HCT116 (cell line): ENCODE data around the gene ATCAY. TPM values are rescaled to one million over a fixed set of nuclear protein-coding genes. Genes with fewer than 3 reads are reported as not detected.

Source experiments
- ATAC-seq: fragments of 200-7000 bp; cut with Tn5 transposase; 2 replicates; pipeline ENCODE4 v1.9.1; 2020; ENCODE audit warnings: mild to moderate bottlenecking, moderate library complexity
- BruUV-seq: library from RNA; stranded (reverse); fragments of 400-500 nt; replicated peaks from 2 replicates; lab custom pipeline; 2021; lab: Mats Ljungman, UMichigan
- CTCF ChIA-PET: fragments of 300-600 bp; sonication (Branson Sonifier 250); formaldehyde crosslinking; loops from one replicate; lab custom pipeline; 2021; ENCODE audit warnings: antibody characterized with exemption; lab: Charles Lee
- POLR2A ChIA-PET: fragments of 300-600, 350-600 bp; sonication (Branson Sonifier 250); formaldehyde crosslinking; loops from one replicate; lab custom pipeline; 2021; ENCODE audit warnings: antibody characterized with exemption; lab: Charles Lee
- RAD21 ChIA-PET, 2 experiments: fragments of 300-600 bp; sonication (Branson Sonifier 250); formaldehyde crosslinking; loops; one replicate each; lab custom pipeline; 2023; ENCODE audit warnings: low total read pairs in 2 of 2; ENCODE audit not compliant: uncharacterized antibody in 2 of 2, unreplicated experiment in 2 of 2, low non-redundant PET in 1 of 2; lab: Charles Lee
- DNase-seq: peaks from one replicate; pipeline ENCODE4 v3.0.0-alpha.2; 2010; ENCODE audit warnings: low read depth, low spot score
- H2AFZ ChIP-seq: fragments of 200-600 bp; shearing (Covaris generic), sonication (generic); 2 replicates; pipeline ENCODE4 v1.6.1; 2017; ENCODE audit warnings: low read depth, mixed run types, mixed read lengths, antibody characterized with exemption, low read length; ENCODE audit not compliant: poor library complexity, severe bottlenecking
- H3K27ac ChIP-seq: 2 replicates; pipeline ENCODE4 v1.5.1; 2012; ENCODE audit warnings: low read depth, low read length
- H3K27me3 ChIP-seq: fragments of 200-600 bp; sonication (generic); 2 replicates; pipeline ENCODE4 v1.6.1; 2016; ENCODE audit warnings: mixed run types, low read length, mixed read lengths; ENCODE audit not compliant: insufficient read depth
- H3K36me3 ChIP-seq, 2 experiments: fragments of 200-500 bp in 1 of 2; fragments of 200-600 bp in 1 of 2; sonication (Bioruptor generic) in 1 of 2; sonication (generic) in 1 of 2; 2 replicates each; pipeline versions ENCODE4 v1.5.1 to v1.6.1; 2014 to 2016; ENCODE audit warnings: low read length in 2 of 2, inconsistent platforms in 1 of 2, mixed read lengths in 1 of 2, mixed run types in 1 of 2; ENCODE audit not compliant: insufficient read depth in 2 of 2, control insufficient read depth in 1 of 2
- H3K4me1 ChIP-seq, 2 experiments: fragments of 200-600 bp in 1 of 2; sonication (generic) in 1 of 2; 2 replicates each; pipeline versions ENCODE4 v1.5.1 to v1.6.1; 2012 to 2017; ENCODE audit warnings: low read length in 2 of 2, inconsistent platforms in 1 of 2, mild to moderate bottlenecking in 1 of 2, mixed read lengths in 1 of 2, mixed run types in 1 of 2, moderate library complexity in 1 of 2; ENCODE audit not compliant: insufficient read depth in 2 of 2, control insufficient read depth in 1 of 2
- H3K4me2 ChIP-seq: fragments of 200-600 bp; sonication (generic); 2 replicates; pipeline ENCODE4 v1.6.1; 2017; ENCODE audit warnings: mixed run types, low read length, mixed read lengths
- H3K4me3 ChIP-seq, 2 experiments: fragments of 200-600 bp in 1 of 2; sonication (generic) in 1 of 2; replicated peaks in 1 of 2; 2 replicates each; pipeline ENCODE4 v1.5.1; 2011 to 2016; ENCODE audit warnings: low read length in 2 of 2, control low read depth in 1 of 2, low read depth in 1 of 2, mild to moderate bottlenecking in 1 of 2, mixed read lengths in 1 of 2, mixed run types in 1 of 2
- H3K79me2 ChIP-seq: fragments of 200-600 bp; sonication (generic); 2 replicates; pipeline ENCODE4 v1.6.1; 2017; ENCODE audit warnings: mild to moderate bottlenecking, mixed run types, low read length, moderate library complexity, mixed read lengths; ENCODE audit not compliant: insufficient read depth
- H3K9ac ChIP-seq: fragments of 200-600 bp; sonication (generic); 2 replicates; pipeline ENCODE4 v1.6.1; 2016; ENCODE audit warnings: low read length, mixed read lengths
- H3K9me2 ChIP-seq: fragments of 200-600 bp; sonication (generic), shearing (Covaris generic); 2 replicates; pipeline ENCODE4 v1.6.1; 2017; ENCODE audit warnings: mixed run types, mild to moderate bottlenecking, moderate library complexity; ENCODE audit not compliant: insufficient read depth
- H3K9me3 ChIP-seq, 2 experiments: fragments of 200-500 bp in 1 of 2; fragments of 200-600 bp in 1 of 2; sonication (Bioruptor generic) in 1 of 2; sonication (generic) in 1 of 2; 2 replicates each; pipeline ENCODE4 v1.6.1; 2014 to 2017; ENCODE audit warnings: low read length in 2 of 2, mixed read lengths in 2 of 2, inconsistent platforms in 1 of 2, low read depth in 1 of 2, mild to moderate bottlenecking in 1 of 2, mixed run types in 1 of 2, moderate library complexity in 1 of 2; ENCODE audit not compliant: control insufficient read depth in 1 of 2, insufficient read depth in 1 of 2
- H4K20me1 ChIP-seq: fragments of 200-600 bp; sonication (generic), shearing (Covaris generic); 2 replicates; pipeline ENCODE4 v1.6.1; 2017; ENCODE audit warnings: mixed run types, mild to moderate bottlenecking, moderate library complexity; ENCODE audit not compliant: insufficient read depth
- CBX3 ChIP-seq: IDR thresholded peaks from 2 replicates; pipeline ENCODE4 v1.6.1; 2012; ENCODE audit warnings: low read depth
- EGR1 ChIP-seq: IDR thresholded peaks from 2 replicates; pipeline ENCODE4 v1.6.1; 2012; ENCODE audit warnings: low read depth
- FOSL1 ChIP-seq: IDR thresholded peaks from 2 replicates; pipeline ENCODE4 v1.6.1; 2012; ENCODE audit warnings: low read depth
- JUND ChIP-seq: IDR thresholded peaks from 2 replicates; pipeline ENCODE4 v1.6.1; 2012
- POLR2A ChIP-seq: IDR thresholded peaks from 2 replicates; pipeline ENCODE4 v1.7.0; 2011; ENCODE audit warnings: borderline replicate concordance; ENCODE audit not compliant: insufficient read depth, insufficient read length; ENCODE audit errors: extremely low read depth
- RAD21 ChIP-seq: IDR thresholded peaks from 2 replicates; pipeline ENCODE4 v1.6.1; 2012; ENCODE audit warnings: low read depth, mild to moderate bottlenecking
- SIN3A ChIP-seq: IDR thresholded peaks from 2 replicates; pipeline ENCODE4 v1.6.1; 2012; ENCODE audit warnings: low read depth
- SP1 ChIP-seq: IDR thresholded peaks from 2 replicates; pipeline ENCODE4 v1.6.1; 2012; ENCODE audit warnings: low read depth
- SRF ChIP-seq: IDR thresholded peaks from 2 replicates; pipeline ENCODE4 v1.6.1; 2012; ENCODE audit warnings: low read depth
- ZFX ChIP-seq: fragments of 450-650 bp; IDR thresholded peaks from 2 replicates; pipeline ENCODE4 v1.6.1; 2017
- ZNF274 ChIP-seq: fragments of 200-500 bp; sonication (Bioruptor generic); IDR thresholded peaks from 2 replicates; pipeline ENCODE4 v1.6.1; 2014; ENCODE audit warnings: mild to moderate bottlenecking, low read depth, low read length, inconsistent platforms
- intact Hi-C: fragments of 100-400 bp; cut with micrococcal nuclease; formaldehyde crosslinking; loops from 2 replicates; pipeline ENCODE4 v1.10.0; 2022
- total RNA-seq: library from RNA; stranded (reverse); gene quantifications from one replicate; pipeline ENCODE4 v1.2.1, GENCODE V29; 2021; ENCODE audit not compliant: unreplicated experiment
- TF ChIP-seq, protein P1 (sequence below): IDR thresholded peaks from 2 replicates; pipeline ENCODE4 v1.6.1; 2012; ENCODE audit warnings: low read depth
- TF ChIP-seq, protein P2 (sequence below): IDR thresholded peaks from 2 replicates; pipeline ENCODE4 v1.6.1; 2011; ENCODE audit warnings: mild to moderate bottlenecking, low read length, moderate library complexity; ENCODE audit not compliant: insufficient replicate concordance; ENCODE audit errors: extremely low read depth

ATCAY gene
- total RNA-seq, 1 experiment from 2014 or later = not detected

DNA sequence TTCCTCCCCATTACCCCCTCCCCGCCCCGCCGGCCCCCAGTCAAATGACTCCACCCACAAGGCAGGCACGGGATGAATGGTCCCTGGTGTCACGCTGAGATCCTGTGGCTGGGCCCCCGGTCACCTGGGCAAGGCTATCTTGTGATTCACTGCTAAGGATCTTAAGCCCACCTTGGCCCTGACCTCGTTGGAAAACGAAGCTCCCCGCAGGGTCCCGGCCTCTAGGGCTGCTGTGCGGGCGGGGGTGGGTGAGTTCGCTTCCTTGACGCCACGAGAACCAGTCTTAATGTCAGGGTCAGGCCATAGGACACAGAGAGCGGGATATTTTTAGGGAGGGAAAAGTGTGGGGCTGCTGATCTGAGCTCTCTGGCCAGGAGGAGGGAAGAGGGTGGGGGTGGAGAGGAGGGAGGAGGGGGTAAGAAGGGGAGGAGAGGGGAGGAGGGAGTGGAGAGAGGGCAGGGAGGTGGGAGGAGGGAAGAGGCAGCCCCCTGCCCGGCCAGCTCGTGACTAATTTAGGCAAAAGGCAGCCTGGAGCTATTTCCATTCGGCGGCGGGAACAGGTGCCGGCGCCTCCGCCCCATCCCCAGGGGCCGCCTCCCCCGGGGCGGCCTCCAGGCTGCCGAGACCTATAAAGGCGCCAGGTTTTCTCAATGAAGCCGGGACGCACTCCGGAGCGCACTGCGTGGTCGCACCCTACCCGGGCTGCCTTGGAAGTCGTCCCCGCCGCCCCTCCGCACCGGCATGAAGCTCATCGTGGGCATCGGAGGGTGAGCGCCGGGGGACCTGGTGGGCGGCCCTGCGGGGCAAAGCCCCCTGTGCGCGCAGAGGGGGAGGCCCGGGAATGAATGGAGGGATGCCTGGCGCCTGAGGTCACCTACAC lies 52.7 kb downstream of the ATCAY start, which contains the start of gene NMRK2:
Gene NMRK2, plus strand, starts transcription at position 139 of the 880 bp plus-strand sequence. Its CDS starts 603 bp downstream, at position 742.
- intact Hi-C loops = no loop called here
- Histone ChIP-seq H3K79me2 (no peaks in the 10 kb centered on the region), H3K9ac (no peak within 1 kb of the TSS), H3K4me2 (no peak within 1 kb of the TSS), H3K9me3 (no peaks in the 10 kb centered on the region), H2AFZ (no peak within 1 kb of the TSS), H3K9me2 (no peaks in the 10 kb centered on the region), H3K4me1 (peaks cover 7% of the 10 kb centered on the region in 2 experiments; a peak in 3 of 4 replicates), H3K27ac (no peak within 1 kb of the TSS), H3K4me3 (no peak within 1 kb of the TSS), H3K36me3 (no peaks in the 10 kb centered on the region), H3K27me3 (no peaks in the 10 kb centered on the region), H4K20me1 (no peaks in the 10 kb centered on the region)
- TF ChIP-seq RAD21 (no peak), POLR2A (no peak), FOSL1 (no peak), JUND (no peak), CBX3 (no peak), EGR1 (no peak), SP1 (no peak), SIN3A (no peak), ZFX (no peak), ZNF274 (no peak), SRF (no peak)
- TF ChIP-seq, protein P1, sequence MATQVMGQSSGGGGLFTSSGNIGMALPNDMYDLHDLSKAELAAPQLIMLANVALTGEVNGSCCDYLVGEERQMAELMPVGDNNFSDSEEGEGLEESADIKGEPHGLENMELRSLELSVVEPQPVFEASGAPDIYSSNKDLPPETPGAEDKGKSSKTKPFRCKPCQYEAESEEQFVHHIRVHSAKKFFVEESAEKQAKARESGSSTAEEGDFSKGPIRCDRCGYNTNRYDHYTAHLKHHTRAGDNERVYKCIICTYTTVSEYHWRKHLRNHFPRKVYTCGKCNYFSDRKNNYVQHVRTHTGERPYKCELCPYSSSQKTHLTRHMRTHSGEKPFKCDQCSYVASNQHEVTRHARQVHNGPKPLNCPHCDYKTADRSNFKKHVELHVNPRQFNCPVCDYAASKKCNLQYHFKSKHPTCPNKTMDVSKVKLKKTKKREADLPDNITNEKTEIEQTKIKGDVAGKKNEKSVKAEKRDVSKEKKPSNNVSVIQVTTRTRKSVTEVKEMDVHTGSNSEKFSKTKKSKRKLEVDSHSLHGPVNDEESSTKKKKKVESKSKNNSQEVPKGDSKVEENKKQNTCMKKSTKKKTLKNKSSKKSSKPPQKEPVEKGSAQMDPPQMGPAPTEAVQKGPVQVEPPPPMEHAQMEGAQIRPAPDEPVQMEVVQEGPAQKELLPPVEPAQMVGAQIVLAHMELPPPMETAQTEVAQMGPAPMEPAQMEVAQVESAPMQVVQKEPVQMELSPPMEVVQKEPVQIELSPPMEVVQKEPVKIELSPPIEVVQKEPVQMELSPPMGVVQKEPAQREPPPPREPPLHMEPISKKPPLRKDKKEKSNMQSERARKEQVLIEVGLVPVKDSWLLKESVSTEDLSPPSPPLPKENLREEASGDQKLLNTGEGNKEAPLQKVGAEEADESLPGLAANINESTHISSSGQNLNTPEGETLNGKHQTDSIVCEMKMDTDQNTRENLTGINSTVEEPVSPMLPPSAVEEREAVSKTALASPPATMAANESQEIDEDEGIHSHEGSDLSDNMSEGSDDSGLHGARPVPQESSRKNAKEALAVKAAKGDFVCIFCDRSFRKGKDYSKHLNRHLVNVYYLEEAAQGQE = no peak
- TF ChIP-seq, protein P2, sequence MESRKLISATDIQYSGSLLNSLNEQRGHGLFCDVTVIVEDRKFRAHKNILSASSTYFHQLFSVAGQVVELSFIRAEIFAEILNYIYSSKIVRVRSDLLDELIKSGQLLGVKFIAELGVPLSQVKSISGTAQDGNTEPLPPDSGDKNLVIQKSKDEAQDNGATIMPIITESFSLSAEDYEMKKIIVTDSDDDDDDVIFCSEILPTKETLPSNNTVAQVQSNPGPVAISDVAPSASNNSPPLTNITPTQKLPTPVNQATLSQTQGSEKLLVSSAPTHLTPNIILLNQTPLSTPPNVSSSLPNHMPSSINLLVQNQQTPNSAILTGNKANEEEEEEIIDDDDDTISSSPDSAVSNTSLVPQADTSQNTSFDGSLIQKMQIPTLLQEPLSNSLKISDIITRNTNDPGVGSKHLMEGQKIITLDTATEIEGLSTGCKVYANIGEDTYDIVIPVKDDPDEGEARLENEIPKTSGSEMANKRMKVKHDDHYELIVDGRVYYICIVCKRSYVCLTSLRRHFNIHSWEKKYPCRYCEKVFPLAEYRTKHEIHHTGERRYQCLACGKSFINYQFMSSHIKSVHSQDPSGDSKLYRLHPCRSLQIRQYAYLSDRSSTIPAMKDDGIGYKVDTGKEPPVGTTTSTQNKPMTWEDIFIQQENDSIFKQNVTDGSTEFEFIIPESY = no peak
- POLR2A ChIA-PET = no interaction called here
- DNase-seq (no peak), ATAC-seq (no peak)
- CTCF ChIA-PET = interaction anchor here (0.7 kb wide), 1 partner anchor 54 kb away, joined by 3 read pairs; no protein-coding TSS in a partner anchor
- BruUV-seq = no TSS peak
- RAD21 ChIA-PET = no interaction called here
